Glutamatergic neuron (in vitro differentiated cells): ENCODE measurements around the gene TSR3. TPM values are rescaled to one million over a fixed set of nuclear protein-coding genes. Genes with fewer than 3 reads are reported as not detected.

Experiments used
- DNase-seq: peaks from one replicate; pipeline ENCODE4 v3.0.0; 2022
- H3K27ac Mint-ChIP-seq: one replicate; pipeline ENCODE4 v1.8.0; 2020; ENCODE audit warnings: mild to moderate bottlenecking, mixed read lengths, inconsistent platforms; ENCODE audit not compliant: unreplicated experiment
- H3K27me3 Mint-ChIP-seq: one replicate; pipeline ENCODE4 v1.8.0; 2020; ENCODE audit warnings: mild to moderate bottlenecking, moderate library complexity, mixed read lengths, inconsistent platforms; ENCODE audit not compliant: unreplicated experiment
- H3K36me3 Mint-ChIP-seq: one replicate; pipeline ENCODE4 v1.8.0; 2020; ENCODE audit warnings: mild to moderate bottlenecking, mixed read lengths, inconsistent platforms; ENCODE audit not compliant: unreplicated experiment
- H3K4me1 Mint-ChIP-seq: one replicate; pipeline ENCODE4 v1.8.0; 2020; ENCODE audit warnings: mild to moderate bottlenecking, low read depth, mixed read lengths, inconsistent platforms; ENCODE audit not compliant: unreplicated experiment
- H3K4me3 Mint-ChIP-seq: one replicate; pipeline ENCODE4 v1.8.0; 2020; ENCODE audit warnings: mild to moderate bottlenecking, mixed read lengths, inconsistent platforms; ENCODE audit not compliant: unreplicated experiment
- H3K9me3 Mint-ChIP-seq: one replicate; pipeline ENCODE4 v1.8.0; 2020; ENCODE audit warnings: mild to moderate bottlenecking, moderate library complexity, mixed read lengths, inconsistent platforms; ENCODE audit not compliant: unreplicated experiment
- CTCF ChIP-seq: fragments of 200-600 bp; sonication (generic); IDR thresholded peaks from one replicate; pipeline ENCODE4 v1.5.0; 2021; ENCODE audit not compliant: partially characterized antibody, unreplicated experiment
- total RNA-seq: library from RNA; stranded (reverse); fragmentation: NEBNext Ultra II Directional; extraction: Animal tissue kit (Norgen Biotek cat#: 25700); gene quantifications from one replicate; pipeline ENCODE4 v1.2.1, GENCODE V29; 2021; ENCODE audit not compliant: unreplicated experiment

The TSR3 gene
- total RNA-seq, 1 donor from 2014 or later = 52.5 TPM

GRCh38 chr16:1338119-1338730, 13.5 kb downstream of the TSR3 start:
- TF ChIP-seq CTCF = peak; percentile 56
- Mint-ChIP-seq H3K4me3 (no peak overlapping the region), H3K9me3 (peaks cover 15% of the 10 kb centered on the region), H3K27me3 (peaks cover 11% of the 10 kb centered on the region), H3K4me1 (peaks cover 2% of the 10 kb centered on the region), H3K36me3 (no peaks in the 10 kb centered on the region), H3K27ac (no peak overlapping the region)
- DNase-seq = peak; percentile 69

GRCh38 chr16:1337486-1337885, 14.2 kb downstream of the TSR3 start:
- no peak for TF ChIP-seq CTCF
- no peak overlapping the region for H3K27ac Mint-ChIP-seq
- DNase-seq = peak; percentile 62
- H3K4me1 Mint-ChIP-seq = peaks cover 2% of the 10 kb centered on the region
- peaks cover 8% of the 10 kb centered on the region for H3K9me3 Mint-ChIP-seq
- H3K36me3 Mint-ChIP-seq = no peaks in the 10 kb centered on the region
- H3K4me3 Mint-ChIP-seq = no peak overlapping the region
- peaks cover 8% of the 10 kb centered on the region for H3K27me3 Mint-ChIP-seq

GRCh38 chr16:1336619-1337018, 15.1 kb downstream of the TSR3 start:
- Mint-ChIP-seq H3K4me1 (peaks cover 2% of the 10 kb centered on the region), H3K4me3 (no peak overlapping the region), H3K27ac (no peak overlapping the region), H3K9me3 (peaks cover 6% of the 10 kb centered on the region), H3K36me3 (no peaks in the 10 kb centered on the region), H3K27me3 (peaks cover 9% of the 10 kb centered on the region)
- no peak for DNase-seq
- TF ChIP-seq CTCF = no peak

GRCh38 chr16:1335996-1336395, 15.7 kb downstream of the TSR3 start:
- H3K27ac Mint-ChIP-seq = no peak overlapping the region
- H3K9me3 Mint-ChIP-seq = peaks cover 6% of the 10 kb centered on the region
- no peak overlapping the region for H3K4me3 Mint-ChIP-seq
- no peak for TF ChIP-seq CTCF
- H3K4me1 Mint-ChIP-seq = peaks cover 2% of the 10 kb centered on the region
- H3K36me3 Mint-ChIP-seq = no peaks in the 10 kb centered on the region
- peaks cover 9% of the 10 kb centered on the region for H3K27me3 Mint-ChIP-seq
- DNase-seq = peak; percentile 68

GRCh38 chr16:1335211-1335971, 16.3 kb downstream of the TSR3 start:
- Mint-ChIP-seq H3K4me3 (peak overlapping the region; percentile 42), H3K27me3 (peaks cover 6% of the 10 kb centered on the region), H3K9me3 (peaks cover 4% of the 10 kb centered on the region), H3K4me1 (peaks cover 2% of the 10 kb centered on the region), H3K27ac (no peak overlapping the region), H3K36me3 (no peaks in the 10 kb centered on the region)
- no peak for DNase-seq
- TF ChIP-seq CTCF = no peak
